ENCODE results near the gene MRPL24.
A peak's percentile ranks its signal among the peaks of the same experiment; 100 is the strongest.
"Not testable (repeated sequence)": the region's sequence is repeated elsewhere in the genome, so short reads cannot be mapped to it uniquely, and the experiment has no call there.

The MRPL24 gene

DNA sequence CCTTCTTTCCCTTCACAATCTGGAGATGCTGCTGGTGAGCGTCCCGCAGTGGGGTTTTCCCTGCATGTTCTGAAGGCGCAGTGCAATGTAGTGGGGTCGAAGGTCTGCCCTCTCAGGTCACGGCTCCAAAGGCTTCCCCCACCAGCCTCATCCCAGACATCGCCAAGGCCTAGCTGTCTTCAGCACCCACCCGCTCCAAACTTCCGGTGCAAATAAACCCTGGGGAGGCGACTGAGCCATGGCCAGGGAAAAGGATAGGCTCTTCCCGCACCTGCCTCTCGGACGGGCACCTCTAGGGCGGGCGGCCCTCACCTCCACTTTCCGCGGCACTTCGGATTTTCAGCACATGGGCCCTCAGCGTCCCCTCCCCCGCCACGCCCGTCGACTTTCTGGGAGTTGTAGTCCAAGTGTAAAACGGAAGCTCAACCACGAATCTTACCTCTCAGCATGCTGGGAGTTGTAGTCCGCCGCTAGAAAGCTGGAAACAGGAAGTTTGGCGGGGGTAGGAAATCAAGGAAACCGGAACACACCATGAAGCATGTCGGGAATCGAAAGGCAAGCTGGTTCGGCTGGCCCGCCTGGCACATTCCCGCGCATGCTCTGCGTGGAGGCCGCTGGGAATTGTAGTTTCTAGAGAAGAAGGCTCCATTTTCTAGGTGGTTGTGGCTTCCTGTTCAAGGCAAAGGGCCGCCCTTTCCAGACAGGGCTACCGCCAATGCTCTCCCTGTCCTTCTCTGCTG lies at the start of gene MRPL24:
Gene MRPL24, minus strand, starts transcription at position 348 of the 740 bp plus-strand sequence. CDS start 2,384 bp downstream, outside the sequence.
- DNase-seq = peak; percentile 100

DNA sequence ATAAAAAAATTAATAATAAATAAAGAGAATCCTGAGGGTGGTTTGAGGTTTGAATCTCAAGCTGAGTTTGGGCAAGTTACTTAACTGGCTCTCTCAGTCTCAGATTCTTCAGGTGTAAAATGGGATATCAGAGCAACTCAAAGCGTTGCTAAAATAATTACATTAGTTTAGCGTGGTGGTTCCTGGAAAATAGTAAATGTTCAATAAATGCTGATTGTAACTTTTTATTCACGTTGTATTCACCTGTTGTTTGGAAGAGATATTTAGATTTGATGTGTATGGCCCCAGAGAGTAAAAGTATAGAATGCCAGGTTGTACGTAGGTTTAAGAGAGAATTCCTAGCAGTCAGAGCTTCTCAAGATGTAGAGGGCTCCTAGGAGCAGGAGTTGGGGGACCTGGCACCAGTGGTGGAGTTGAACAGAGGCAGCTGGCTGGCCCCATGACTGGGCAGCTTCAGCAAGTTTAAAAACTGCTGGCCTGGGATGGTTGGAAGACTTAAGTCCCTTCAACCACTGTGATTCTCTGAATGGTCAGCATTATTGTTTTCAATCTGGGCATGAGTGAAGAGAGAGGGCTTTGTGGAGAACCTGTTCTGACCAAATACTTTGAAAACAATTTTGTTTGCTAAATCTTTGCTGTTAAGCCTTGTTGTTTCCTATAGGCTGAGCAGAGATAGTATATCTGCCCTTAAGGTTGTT lies 48.9 kb upstream of the MRPL24 start:
- DNase-seq = no peak

GRCh38 chr1:156788136-156788535 lies 47.2 kb upstream of the MRPL24 start:
- DNase-seq = no peak

DNA sequence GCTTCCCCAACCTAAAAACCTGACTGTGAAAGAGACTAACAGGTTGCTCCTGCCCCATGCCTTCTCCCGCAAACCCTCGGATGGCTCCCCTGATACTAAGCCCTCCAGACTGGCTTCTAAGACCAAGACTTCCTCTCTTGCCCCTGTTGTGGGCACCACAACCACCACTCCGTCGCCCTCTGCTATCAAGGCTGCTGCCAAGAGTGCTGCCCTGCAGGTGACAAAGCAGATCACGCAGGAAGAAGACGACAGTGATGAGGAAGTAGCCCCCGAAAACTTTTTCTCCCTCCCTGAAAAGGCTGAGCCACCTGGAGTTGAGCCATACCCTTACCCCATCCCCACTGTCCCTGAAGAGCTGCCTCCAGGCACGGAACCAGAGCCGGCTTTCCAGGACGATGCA lies 45.8 kb upstream of the MRPL24 start:
- no peak for DNase-seq

DNA sequence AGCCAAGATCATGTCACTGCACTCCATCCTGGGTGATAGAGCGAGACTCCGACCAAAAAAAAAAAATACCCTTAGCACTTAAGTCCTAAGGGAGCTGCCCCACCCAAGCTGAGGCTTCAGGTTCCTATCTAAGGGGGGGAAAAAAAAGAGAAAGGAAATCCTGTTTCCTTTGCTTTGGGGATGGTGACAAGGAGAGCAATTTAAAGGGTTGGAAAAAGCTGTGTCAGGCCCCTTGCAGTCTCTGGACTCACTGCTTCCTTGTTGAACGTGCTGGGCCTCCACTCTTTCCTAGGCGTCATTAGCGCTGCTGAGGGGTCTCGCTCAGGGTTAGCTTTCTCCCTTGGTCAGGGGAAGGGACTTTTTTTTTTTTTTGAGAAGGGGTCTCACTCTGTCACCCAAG lies 44.6 kb upstream of the MRPL24 start:
- no peak for DNase-seq

DNA sequence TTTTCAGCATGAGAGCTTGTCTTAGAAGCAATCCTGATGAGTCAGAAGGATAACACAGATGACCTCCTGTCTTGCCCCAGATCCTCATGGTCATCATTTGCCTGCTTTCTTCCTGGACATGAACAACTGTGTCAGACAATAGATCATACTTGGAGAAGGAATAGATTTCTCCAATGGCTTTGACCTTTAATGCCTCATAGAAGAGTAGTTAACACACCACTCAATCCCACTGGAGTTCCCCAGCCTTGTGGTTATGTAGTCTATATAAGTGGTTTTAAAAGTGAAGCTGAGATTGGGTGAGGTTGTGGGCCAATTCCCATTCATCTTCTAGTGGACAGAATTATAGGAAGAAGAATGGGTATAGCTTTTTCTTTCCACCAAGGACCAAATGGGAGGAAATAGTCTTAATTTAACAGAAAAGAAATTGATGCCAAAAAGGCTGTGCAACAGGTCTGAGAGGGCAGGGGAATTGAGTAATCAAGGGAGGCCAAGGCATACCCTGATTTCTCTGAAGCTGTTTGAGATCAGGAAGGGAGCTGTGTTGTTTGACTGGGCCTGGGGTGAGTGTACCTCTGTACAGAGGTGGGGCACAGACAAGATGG lies 40.8 kb upstream of the MRPL24 start:
- DNase-seq = no peak

- no peak for DNase-seq
These were observed 36.7 kb upstream of the MRPL24 start for GRCh38 chr1:156777573-156777972.

DNA sequence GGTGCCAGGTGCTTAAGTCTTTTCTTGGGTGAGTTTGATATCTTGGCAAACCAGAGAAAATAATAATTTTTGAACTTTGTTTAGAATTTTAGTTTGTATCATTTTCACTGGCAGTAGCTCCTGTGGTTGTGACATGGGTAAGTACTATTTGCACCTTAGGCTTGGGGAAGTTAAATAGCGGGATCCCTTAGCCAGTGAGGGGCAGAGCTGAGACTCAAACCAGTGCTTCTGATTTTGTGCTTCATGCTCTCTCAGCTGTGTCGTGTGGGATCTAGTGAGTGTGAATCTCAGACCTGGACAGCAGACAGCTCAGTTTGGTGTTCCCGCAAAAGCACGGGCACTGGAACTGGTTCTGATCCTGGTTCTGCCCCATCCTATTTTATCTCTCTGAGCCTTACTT lies 36.1 kb upstream of the MRPL24 start:
- no peak for DNase-seq

DNA sequence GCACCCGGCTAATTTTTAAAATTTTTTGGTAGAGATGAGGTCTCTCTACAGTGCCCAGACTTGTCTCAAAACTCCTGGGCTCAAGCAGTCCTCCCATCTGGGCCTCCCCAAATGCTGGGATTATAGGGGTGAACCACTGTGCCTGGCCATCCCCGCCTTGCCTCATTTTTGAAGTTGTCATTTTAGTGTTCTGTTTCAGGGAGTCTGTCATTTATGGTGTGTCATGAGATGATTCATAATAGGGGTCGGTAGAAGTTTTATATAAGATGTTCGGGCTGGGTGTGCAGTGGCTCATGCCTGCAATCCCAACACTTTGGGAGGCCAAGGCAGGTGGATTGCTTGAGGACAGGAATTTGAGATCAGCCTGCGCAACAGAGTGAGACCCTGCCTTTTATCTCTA lies 34.9 kb upstream of the MRPL24 start:
- DNase-seq = no peak

DNA sequence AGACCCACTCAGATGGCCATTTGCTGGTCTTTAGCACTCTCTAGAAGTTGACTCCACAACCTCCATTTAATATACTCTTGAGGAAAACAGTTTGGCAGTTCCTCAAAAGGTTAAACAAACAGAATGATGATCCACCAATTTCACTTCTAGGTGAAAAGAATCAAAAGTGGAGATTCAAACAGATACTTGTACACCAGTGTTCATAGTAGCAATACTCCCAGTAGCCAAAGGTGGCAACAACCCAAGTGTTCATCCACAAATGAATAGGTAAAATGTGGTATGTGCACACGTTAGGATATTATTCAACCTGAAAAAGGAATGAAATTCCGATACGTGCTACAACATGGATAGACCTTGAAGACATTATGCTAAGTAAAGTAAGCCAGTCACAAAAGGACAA lies 32.7 kb upstream of the MRPL24 start:
- DNase-seq = no peak

- no peak for DNase-seq
These were observed 32.0 kb upstream of the MRPL24 start for GRCh38 chr1:156772728-156773497.

DNA sequence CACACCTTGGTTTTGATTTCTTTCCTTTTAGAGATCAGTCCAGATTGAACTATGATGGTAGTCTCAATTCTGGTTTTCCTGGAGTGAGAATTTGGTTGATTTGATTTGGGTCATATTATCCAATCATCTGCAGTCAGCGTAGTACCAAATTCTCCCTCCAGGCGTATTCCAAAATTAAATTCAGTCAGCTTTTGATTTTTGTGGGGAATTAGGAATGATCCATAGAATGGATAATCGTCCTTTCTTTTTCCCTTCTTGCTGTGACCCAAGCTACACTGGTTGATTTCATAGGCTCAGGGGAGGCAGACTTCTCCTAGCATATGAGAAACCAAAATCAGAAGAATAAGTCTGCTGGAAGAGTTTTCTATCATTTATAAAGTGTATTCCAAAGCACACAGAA lies 31.3 kb upstream of the MRPL24 start:
- DNase-seq = no peak

- no peak for DNase-seq
These were observed 27.9 kb upstream of the MRPL24 start for GRCh38 chr1:156768610-156769295.

- peak; percentile 44 for DNase-seq
These were observed 27.2 kb upstream of the MRPL24 start for GRCh38 chr1:156767879-156768604.

- DNase-seq = peak; percentile 98
These were observed 26.4 kb upstream of the MRPL24 start, which contains the start of gene PRCC for GRCh38 chr1:156767101-156767878. Gene PRCC, plus strand, starts transcription at chr1:156767535. Its CDS starts 237 bp downstream, at chr1:156767772.

DNA sequence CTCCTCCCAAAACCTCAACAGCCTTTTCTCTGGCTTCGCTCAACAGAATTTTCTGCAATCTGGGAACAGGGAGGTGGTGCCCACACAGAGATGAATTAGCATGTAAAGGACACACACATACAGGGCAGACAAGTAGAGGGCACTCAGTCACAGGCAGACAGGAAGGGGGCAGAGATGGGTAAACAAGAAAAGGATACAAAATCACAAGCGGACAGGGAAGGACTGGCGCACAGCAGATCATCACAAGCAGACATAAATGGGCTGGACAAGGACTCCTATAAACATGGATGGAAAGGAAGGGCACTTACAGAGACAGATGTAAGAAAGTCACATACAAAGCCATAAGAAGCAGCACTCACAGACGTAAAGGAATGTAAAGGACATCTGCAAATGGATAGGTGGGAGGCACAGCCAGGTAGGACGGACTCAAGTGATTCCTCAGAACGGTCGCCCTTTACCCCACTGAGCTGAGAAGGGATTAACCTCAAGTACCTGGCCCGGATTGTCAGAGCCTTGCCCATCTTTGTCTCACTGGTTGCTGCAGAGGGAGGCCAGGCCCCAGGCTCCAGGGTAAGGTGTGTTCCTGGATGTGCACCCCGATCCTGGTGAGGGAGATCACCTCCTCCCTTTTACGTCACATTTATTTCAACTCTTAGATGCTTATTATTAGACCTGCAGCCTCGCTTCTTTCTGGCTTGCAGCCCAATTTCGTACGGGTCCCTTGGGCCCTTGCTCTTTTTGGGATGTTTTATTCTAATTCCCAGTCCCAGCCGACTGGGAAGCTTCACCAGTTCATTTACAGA lies 25.6 kb upstream of the MRPL24 start:
- no peak for DNase-seq

- no peak for DNase-seq
These were observed 24.8 kb upstream of the MRPL24 start for GRCh38 chr1:156765666-156766065.

GRCh38 chr1:156765136-156765535 lies 24.2 kb upstream of the MRPL24 start:
- DNase-seq = not testable (repeated sequence)

GRCh38 chr1:156760796-156761104 lies 19.9 kb upstream of the MRPL24 start:
- DNase-seq = no peak

DNA sequence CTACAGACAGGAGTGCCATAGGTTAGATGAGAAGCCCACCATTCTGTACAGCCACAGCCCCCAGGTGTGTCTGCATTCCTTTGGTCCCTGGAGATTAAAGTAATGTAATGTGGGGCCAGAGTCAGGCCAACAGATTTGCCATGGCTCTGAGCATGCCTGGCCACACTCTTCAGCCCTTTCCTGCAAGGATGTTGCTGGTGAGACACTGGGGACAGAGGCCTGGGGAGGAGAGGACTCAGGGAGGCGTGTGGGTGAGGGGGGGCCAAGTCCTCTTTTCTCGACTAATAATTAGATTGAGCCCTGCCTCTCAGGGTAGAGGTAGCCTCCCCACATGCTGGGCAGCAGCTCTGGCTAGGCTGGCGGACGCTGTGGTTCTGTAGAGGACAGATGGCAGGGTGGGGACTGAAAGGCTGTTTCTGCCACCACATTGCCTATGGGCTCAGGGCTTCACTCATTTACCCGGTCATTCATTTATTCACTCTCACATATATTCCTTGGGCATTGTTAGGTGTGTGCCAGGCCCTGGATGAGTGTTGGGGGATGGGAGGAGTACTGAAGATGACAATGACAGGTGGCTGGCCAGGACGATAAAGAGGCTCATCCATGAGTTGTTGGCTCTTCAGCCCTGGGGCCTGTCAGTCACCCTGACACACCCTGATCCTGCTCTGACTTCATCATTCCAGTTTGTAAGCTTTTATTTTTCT lies 19.4 kb upstream of the MRPL24 start:
- no peak for DNase-seq
